Measurements from ENCODE around the gene SMYD2. TPM values are rescaled to one million over a fixed set of nuclear protein-coding genes. Genes with fewer than 3 reads are reported as not detected.

Gene SMYD2
- total RNA-seq, 1 donor from 2014 or later: 39.8 TPM

DNA sequence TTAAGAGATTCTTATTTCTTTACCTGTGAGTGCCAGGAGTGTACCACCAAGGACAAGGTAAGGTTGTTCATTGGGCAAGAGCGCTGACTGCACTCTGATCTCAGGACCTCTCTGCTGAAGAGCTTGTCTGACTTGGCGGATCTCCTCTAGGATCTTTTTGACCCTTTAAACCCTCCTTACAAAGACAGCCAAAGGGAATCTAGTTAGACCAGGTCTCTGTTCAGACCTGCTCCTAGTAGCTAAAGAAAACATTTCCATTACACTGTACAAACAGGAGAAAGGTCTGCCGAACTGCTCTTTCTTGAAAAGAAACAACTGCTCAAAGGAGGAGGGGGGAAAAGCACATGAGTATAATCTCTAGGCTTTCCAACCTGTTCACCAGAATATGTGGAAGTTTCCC, 49.3 kb downstream of the SMYD2 start:
- H3K27me3 ChIP-seq: no peaks in the 10 kb centered on the region
- no peaks in the 10 kb centered on the region for H3K4me1 ChIP-seq
- TF ChIP-seq, protein P1, sequence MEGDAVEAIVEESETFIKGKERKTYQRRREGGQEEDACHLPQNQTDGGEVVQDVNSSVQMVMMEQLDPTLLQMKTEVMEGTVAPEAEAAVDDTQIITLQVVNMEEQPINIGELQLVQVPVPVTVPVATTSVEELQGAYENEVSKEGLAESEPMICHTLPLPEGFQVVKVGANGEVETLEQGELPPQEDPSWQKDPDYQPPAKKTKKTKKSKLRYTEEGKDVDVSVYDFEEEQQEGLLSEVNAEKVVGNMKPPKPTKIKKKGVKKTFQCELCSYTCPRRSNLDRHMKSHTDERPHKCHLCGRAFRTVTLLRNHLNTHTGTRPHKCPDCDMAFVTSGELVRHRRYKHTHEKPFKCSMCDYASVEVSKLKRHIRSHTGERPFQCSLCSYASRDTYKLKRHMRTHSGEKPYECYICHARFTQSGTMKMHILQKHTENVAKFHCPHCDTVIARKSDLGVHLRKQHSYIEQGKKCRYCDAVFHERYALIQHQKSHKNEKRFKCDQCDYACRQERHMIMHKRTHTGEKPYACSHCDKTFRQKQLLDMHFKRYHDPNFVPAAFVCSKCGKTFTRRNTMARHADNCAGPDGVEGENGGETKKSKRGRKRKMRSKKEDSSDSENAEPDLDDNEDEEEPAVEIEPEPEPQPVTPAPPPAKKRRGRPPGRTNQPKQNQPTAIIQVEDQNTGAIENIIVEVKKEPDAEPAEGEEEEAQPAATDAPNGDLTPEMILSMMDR (IDR thresholded peaks at IDR 0.05): no peak
- H3K27ac ChIP-seq: no peak overlapping the region
- no peak overlapping the region for H3K4me3 ChIP-seq
- DNase-seq (no peak), ATAC-seq (no peak)
- intact Hi-C loops (cut with DNase I): loop anchor here (10.0 kb wide), 1 partner anchor 255 kb away; no protein-coding TSS in a partner anchor
- H3K9me3 ChIP-seq: no peaks in the 10 kb centered on the region
- peaks cover 11% of the 10 kb centered on the region for H3K36me3 ChIP-seq

GRCh38 chr1:214330715-214331114, 49.8 kb downstream of the SMYD2 start:
- Histone ChIP-seq H3K36me3 (peaks cover 11% of the 10 kb centered on the region), H3K27ac (no peak overlapping the region), H3K4me1 (no peaks in the 10 kb centered on the region), H3K9me3 (no peaks in the 10 kb centered on the region), H3K27me3 (no peaks in the 10 kb centered on the region), H3K4me3 (no peak overlapping the region)
- DNase-seq (no peak), ATAC-seq (no peak)
- TF ChIP-seq, protein P1 (IDR thresholded peaks at IDR 0.05): no peak
- intact Hi-C loops (cut with DNase I): loop anchor here (10.0 kb wide), 1 partner anchor 254 kb away; no protein-coding TSS in a partner anchor

DNA sequence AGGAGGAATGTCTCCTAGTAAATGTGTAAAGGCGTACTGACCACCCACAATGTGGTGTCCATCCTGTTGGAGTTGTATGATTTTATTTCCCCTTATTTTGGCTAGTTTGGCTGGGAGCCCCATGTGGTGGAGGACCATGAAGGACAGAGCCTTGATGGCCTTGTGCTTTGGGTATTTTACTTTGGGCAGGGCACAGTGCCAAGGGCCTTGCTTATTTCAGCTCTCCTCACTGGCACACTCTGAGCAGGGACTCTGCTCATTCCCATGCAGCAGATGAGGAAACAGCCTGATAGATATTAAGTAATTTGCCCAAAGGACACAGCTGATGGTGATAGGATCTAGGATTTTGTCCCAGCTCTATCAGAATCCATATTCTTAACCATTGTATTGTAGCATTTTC, 50.2 kb downstream of the SMYD2 start:
- H3K36me3 ChIP-seq: peaks cover 11% of the 10 kb centered on the region
- TF ChIP-seq, protein P1 (IDR thresholded peaks at IDR 0.05): no peak
- H3K27ac ChIP-seq: no peak overlapping the region

DNA sequence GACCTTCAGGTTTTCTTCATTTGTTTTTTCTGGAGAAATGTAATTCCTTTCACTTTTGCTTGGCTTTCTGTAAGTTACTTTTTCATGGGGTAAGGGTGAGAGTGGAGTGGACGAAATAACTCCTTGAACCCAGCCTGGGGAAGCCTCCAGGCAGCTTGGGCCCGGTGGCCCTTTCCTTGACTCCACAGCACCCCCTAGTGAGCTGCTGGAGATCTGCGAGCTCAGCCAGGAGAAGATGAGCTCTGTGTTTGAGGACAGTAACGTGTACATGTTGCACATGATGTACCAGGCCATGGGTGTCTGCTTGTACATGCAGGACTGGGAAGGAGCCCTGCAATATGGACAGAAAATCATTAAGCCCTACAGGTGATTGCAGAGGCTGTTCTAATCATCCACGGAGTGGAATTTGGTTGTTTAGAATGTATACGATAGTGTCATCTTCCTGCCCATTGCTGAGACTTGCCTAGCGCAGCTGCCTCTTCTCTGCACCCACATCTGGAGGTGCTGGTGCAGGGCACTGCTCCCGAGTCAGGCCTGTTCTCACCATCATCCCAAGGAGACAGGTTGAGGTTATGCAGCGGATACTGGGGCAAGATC, 51.0 kb downstream of the SMYD2 start:
- Histone ChIP-seq H3K4me1 (no peaks in the 10 kb centered on the region), H3K9me3 (no peaks in the 10 kb centered on the region), H3K27me3 (no peaks in the 10 kb centered on the region), H3K36me3 (peaks cover 11% of the 10 kb centered on the region), H3K4me3 (no peak overlapping the region), H3K27ac (no peak overlapping the region)
- no peak for DNase-seq
- intact Hi-C loops (cut with DNase I): loop anchor here (10.0 kb wide), 1 partner anchor 253 kb away; no protein-coding TSS in a partner anchor
- TF ChIP-seq, protein P1 (IDR thresholded peaks at IDR 0.05): peak; percentile 74
- peak; percentile 69 for ATAC-seq

More for the DNA sequence above, 50.2 kb downstream of the SMYD2 start:
- intact Hi-C loops (cut with DNase I): loop anchor here (10.0 kb wide), 1 partner anchor 254 kb away; no protein-coding TSS in a partner anchor
- Histone ChIP-seq H3K4me1 (no peaks in the 10 kb centered on the region), H3K9me3 (no peaks in the 10 kb centered on the region), H3K27me3 (no peaks in the 10 kb centered on the region), H3K4me3 (no peak overlapping the region)
- ATAC-seq (no peak), DNase-seq (no peak)

DNA sequence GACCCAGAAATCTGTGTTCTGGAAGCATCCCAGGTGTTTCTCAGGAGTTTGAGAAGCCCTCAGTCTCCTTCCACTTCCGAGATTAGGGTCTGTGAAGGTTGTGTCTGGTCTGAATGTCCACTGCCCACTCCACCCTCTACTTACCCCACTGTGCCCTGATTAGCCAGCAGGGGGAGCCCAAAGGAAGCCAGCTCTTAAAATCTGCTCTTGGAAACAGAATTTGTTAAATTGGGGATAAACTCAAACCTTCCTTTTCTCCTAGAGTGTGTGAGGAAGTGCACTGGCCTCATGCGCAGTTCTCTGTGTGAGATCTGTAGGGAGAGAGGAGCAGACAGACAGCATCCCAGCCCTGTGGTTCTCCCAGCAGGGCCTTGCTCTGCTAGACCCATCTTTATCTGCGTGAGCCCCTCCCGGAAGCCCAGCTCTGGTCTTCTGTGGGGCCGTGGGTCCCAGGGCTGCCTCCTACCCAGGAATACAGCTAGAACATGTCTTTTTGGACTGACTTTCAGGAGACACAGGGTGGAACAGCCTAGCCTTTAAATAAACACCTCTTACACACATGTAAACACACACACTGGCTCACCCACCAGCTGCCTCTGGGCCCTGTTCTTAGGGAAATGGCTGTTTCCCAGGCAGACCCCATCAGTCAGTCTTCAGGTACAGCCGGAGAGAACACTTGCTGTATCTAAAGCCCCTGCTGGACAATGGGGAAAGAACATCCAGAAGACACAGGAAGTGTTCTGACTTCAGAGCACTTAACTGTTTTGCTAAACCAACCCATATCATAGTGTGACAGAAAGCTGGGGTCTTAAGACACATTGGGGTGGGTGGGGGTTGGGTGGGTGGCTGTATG, 52.2 kb downstream of the SMYD2 start:
- TF ChIP-seq, protein P1 (IDR thresholded peaks at IDR 0.05): peak; percentile 83
- H3K9me3 ChIP-seq: no peaks in the 10 kb centered on the region
- H3K36me3 ChIP-seq: peaks cover 10% of the 10 kb centered on the region
- ATAC-seq (peak; percentile 42), DNase-seq (no peak)
- intact Hi-C loops (cut with DNase I): loop anchor here (10.0 kb wide), 1 partner anchor 252 kb away; no protein-coding TSS in a partner anchor
- no peaks in the 10 kb centered on the region for H3K4me1 ChIP-seq
- no peak overlapping the region for H3K4me3 ChIP-seq
- no peaks in the 10 kb centered on the region for H3K27me3 ChIP-seq
- no peak overlapping the region for H3K27ac ChIP-seq
